ENCODE measurements around the gene KLKB1.

Gene KLKB1

GRCh38 chr4:186227221-186227620 lies at the start of gene KLKB1:
Gene KLKB1 (plus strand): TSS chr4:186227507. CDS start chr4:186228196, 689 bp downstream.
- intact Hi-C loops (cut with DNase I): no loop called here
- no peak for DNase-seq

- DNase-seq: no peak
- intact Hi-C loops (cut with DNase I): no loop called here
Observed at GRCh38 chr4:186188107-186188506, 39.2 kb upstream of the KLKB1 start.

- intact Hi-C loops (cut with DNase I): no loop called here
- peak in 16 of 42 donors; percentile 11 to 61 (median 37) for DNase-seq
Observed at GRCh38 chr4:186189656-186190055, 37.7 kb upstream of the KLKB1 start.

- intact Hi-C loops (cut with DNase I): no loop called here
- DNase-seq: peak in 27 of 42 donors; percentile 26 to 79 (median 61)
Observed at GRCh38 chr4:186190581-186191199, 36.6 kb upstream of the KLKB1 start.

GRCh38 chr4:186191200-186192065 lies 35.9 kb upstream of the KLKB1 start, which contains the start of gene CYP4V2:
Gene CYP4V2 (plus strand): TSS chr4:186191567. CDS start chr4:186191824, 257 bp downstream.
- intact Hi-C loops (cut with DNase I): no loop called here
- DNase-seq: peak; percentile 44 to 91 (median 80)

- intact Hi-C loops (cut with DNase I): no loop called here
- peak in 40 of 42 donors; percentile 26 to 72 (median 52) for DNase-seq
Observed at GRCh38 chr4:186192066-186192612, 35.2 kb upstream of the KLKB1 start.

- intact Hi-C loops (cut with DNase I): no loop called here
- no peak for DNase-seq
Observed at GRCh38 chr4:186193851-186194250, 33.5 kb upstream of the KLKB1 start.

GRCh38 chr4:186196063-186196462 lies 31.2 kb upstream of the KLKB1 start:
- intact Hi-C loops (cut with DNase I): no loop called here
- DNase-seq: no peak

GRCh38 chr4:186200516-186200915 lies 26.8 kb upstream of the KLKB1 start:
- intact Hi-C loops (cut with DNase I): no loop called here
- DNase-seq: peak in 1 of 42 donors; percentile 11

- no peak for DNase-seq
- intact Hi-C loops (cut with DNase I): no loop called here
Observed at GRCh38 chr4:186201010-186201409, 26.3 kb upstream of the KLKB1 start.

GRCh38 chr4:186201535-186202230 lies 25.6 kb upstream of the KLKB1 start:
- DNase-seq: peak in 10 of 42 donors; percentile 7 to 56 (median 36)
- intact Hi-C loops (cut with DNase I): no loop called here

GRCh38 chr4:186202490-186203140 lies 24.7 kb upstream of the KLKB1 start:
- no peak for DNase-seq
- intact Hi-C loops (cut with DNase I): no loop called here

- intact Hi-C loops (cut with DNase I): no loop called here
- DNase-seq: peak in 20 of 42 donors; percentile 14 to 56 (median 34)
Observed at GRCh38 chr4:186203406-186203805, 23.9 kb upstream of the KLKB1 start.

GRCh38 chr4:186204103-186204559 lies 23.2 kb upstream of the KLKB1 start:
- peak in 33 of 42 donors; percentile 20 to 85 (median 64) for DNase-seq
- intact Hi-C loops (cut with DNase I): no loop called here

- peak in 2 of 42 donors; percentile 13 for DNase-seq
- intact Hi-C loops (cut with DNase I): no loop called here
Observed at GRCh38 chr4:186204686-186205085, 22.6 kb upstream of the KLKB1 start.

- intact Hi-C loops (cut with DNase I): no loop called here
- no peak for DNase-seq
Observed at GRCh38 chr4:186205156-186205555, 22.2 kb upstream of the KLKB1 start.

- intact Hi-C loops (cut with DNase I): no loop called here
- no peak for DNase-seq
Observed at GRCh38 chr4:186216465-186217024, 10.8 kb upstream of the KLKB1 start.

GRCh38 chr4:186217733-186218293 lies 9.5 kb upstream of the KLKB1 start:
- DNase-seq: no peak
- intact Hi-C loops (cut with DNase I): no loop called here

Data from head of caudate nucleus (tissue), 42 donors.